ENCODE measurements around the gene PCDHAC1.

Gene PCDHAC1

GRCh38 chr5:140916325-140916724 is 9.8 kb upstream of the PCDHAC1 start:
- no peak for TF ChIP-seq CTCF (IDR thresholded peaks at IDR 0.05)

- no peak for TF ChIP-seq CTCF (IDR thresholded peaks at IDR 0.05)
Observed at GRCh38 chr5:140923601-140924000, 2.5 kb upstream of the PCDHAC1 start.

DNA sequence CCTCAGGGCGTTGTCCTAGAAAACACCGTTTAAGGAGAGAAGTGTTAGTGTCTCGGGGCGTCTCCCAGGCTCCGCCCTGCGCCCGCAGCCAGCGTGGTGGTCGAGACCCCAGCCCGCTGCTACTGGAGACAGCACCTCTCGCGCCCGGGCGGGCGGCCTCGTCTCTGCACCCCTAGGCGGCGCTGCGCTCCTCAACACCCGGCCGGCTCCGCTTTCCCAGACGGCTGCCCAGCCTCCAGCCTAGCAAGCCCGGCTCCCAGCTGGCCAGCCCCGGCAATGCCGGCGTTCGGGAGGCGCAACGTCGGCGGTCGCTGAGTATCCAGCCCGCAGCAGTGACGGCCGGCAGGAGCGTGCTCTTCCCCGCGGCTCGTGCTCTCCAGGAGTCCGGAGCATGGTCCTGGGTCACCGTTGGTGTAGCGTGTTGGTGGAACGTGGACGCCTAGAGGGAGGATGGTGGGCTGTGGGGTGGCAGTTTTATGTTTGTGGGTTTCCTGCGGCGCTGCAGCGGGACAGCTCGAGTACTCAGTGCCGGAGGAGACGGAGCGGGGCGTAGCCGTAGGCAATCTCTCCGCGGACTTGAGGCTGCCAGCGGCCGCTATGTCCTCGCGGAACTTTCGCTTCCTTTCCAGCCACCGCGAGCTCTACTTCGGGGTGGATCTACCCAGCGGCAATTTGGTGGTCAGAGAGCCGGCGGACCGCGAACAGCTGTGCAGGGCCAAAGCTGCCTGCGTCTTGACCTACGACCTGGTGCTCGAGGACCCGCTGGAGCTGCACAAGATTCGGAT is 536 bp downstream of the PCDHAC1 start:
- TF ChIP-seq CTCF (IDR thresholded peaks at IDR 0.05): peak; percentile 61

GRCh38 chr5:140927228-140927573 is 1.1 kb downstream of the PCDHAC1 start:
- TF ChIP-seq CTCF (IDR thresholded peaks at IDR 0.05): no peak

DNA sequence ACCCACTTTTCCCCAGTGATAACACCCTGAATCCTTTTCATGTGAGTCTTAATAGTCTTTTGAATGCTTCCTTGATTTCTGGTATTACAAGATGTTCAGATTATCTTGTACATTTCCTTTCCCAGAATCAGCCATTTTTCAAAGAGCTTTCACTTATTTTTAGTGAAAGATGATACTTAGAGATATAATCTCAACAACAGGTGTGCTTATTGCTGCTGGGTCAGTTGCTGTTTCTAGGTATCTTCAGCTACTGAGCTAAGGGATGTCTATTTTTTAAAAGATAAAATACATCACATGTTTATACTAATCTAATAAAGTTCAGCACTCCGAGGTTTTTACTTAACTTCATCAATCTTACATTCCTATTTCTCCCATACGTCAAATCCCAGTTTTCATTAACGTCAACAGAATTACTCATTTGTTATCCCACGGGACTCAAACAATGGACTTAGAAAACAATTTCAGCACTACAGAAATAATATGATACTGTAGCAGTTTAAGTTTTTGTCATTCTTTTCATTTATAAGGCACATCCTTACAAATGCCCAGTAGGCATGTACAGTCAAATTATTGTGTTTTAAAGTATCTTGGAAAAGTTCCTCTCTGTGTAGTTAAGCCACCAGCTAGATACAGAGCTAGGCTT is 9.0 kb downstream of the PCDHAC1 start:
- no peak for TF ChIP-seq CTCF (IDR thresholded peaks at IDR 0.05)

DNA sequence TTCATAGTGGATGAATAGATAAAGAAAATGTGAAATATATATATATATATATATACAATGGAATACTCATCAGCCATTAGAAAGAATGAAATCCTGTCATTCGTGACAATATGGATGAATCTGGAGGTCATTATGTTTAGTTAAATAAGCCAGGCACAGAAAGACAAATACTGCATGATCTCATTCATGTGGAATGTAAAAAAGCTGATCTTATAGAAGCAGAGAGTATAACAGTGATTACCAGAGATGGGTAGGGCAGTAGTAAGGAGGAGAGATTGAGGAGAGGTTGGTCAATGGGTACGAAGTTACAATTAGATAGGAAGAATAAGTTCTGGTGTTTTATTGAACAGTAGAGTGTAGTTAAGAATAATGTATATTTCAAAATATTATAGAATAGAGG is 20.5 kb downstream of the PCDHAC1 start:
- TF ChIP-seq CTCF (IDR thresholded peaks at IDR 0.05): no peak

DNA sequence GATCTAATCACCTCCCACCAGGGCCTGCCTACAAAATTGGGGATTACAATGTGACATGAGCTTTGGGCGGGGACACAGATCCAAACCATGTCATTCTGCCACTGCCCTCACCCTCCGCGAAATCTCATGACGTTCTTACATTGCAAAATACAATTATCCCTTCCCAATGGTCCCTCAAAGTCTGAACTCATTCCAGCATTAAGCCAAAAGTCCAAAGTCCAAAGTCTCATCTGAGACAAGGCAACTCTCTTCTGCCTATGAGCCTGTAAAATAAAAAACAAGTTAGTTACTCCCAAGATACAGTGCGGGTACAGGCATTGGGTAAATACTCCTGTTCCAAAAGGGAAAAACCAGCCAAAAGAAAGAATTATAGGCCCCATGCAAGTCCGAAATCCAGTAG is 25.5 kb downstream of the PCDHAC1 start:
- TF ChIP-seq CTCF (IDR thresholded peaks at IDR 0.05): no peak
